Breast epithelium (tissue), 4 donors: ENCODE measurements around the gene ZNF354B. TPM values are rescaled to one million over a fixed set of nuclear protein-coding genes. Genes with fewer than 3 reads are reported as not detected.
"Not testable (repeated sequence)": the region's sequence is repeated elsewhere in the genome, so short reads cannot be mapped to it uniquely, and the experiment has no call there.

Experiments used
- DNase-seq, 2 donors: peaks; one replicate each; pipeline ENCODE4 v3.0.0-alpha.2; 2019; ENCODE audit warnings: low spot score in 2 of 2
- H3K27ac ChIP-seq, 2 donors: fragments of 200-600 bp; sonication (generic) in 1 of 2; one replicate each; pipeline ENCODE4 v1.5.1; 2016 to 2019; ENCODE audit warnings: mild to moderate bottlenecking in 1 of 2
- H3K27me3 ChIP-seq, 2 donors: fragments of 200-600 bp; sonication (generic) in 1 of 2; one replicate each; pipeline versions ENCODE4 v1.5.1 to v1.6.0; 2017 to 2019; ENCODE audit warnings: control low read depth in 1 of 2, mild to moderate bottlenecking in 1 of 2
- H3K36me3 ChIP-seq: fragments of 200-600 bp; one replicate; pipeline ENCODE4 v1.5.1; 2019
- H3K4me1 ChIP-seq, 2 donors: fragments of 200-600 bp; sonication (generic); one replicate each; pipeline ENCODE4 v1.5.1; 2016 to 2019; ENCODE audit warnings: control low read depth in 1 of 2
- H3K4me3 ChIP-seq, 3 donors: fragments of 200-600 bp; sonication (generic); 1 replicate in 2 of 3; 2 replicates in 1 of 3; pipeline ENCODE4 v1.5.1; 2016 to 2019; ENCODE audit warnings: mild to moderate bottlenecking in 3 of 3, moderate library complexity in 2 of 3
- H3K9me3 ChIP-seq, 2 donors: fragments of 200-600 bp; sonication (generic) in 1 of 2; one replicate each; pipeline ENCODE4 v1.5.1; 2016 to 2019; ENCODE audit warnings: control low read depth in 1 of 2
- POLR2A ChIP-seq: fragments of 450-650 bp; IDR thresholded peaks from one replicate; pipeline ENCODE4 v1.6.1; 2016; ENCODE audit warnings: antibody characterized with exemption, mild to moderate bottlenecking, moderate library complexity
- POLR2AphosphoS5 ChIP-seq, 3 donors: sonication (generic); formaldehyde crosslinking; IDR thresholded peaks; one replicate each; pipeline ENCODE4 v1.6.1; 2017; ENCODE audit warnings: antibody characterized with exemption in 3 of 3
- intact Hi-C: fragments of 100-400 bp; cut with DNase I; formaldehyde crosslinking; loops from one replicate; pipeline ENCODE4 v1.15.1; 2023; ENCODE audit warnings: low total_unique reads
- total RNA-seq, 3 donors: library from RNA; depleted of rRNA; stranded (reverse); fragments of >200 nt; gene quantifications; one replicate each; pipeline ENCODE4 v1.1.0, GENCODE V29; 2016
- TF ChIP-seq, protein P1 (sequence below), 3 donors: fragments of 450-650 bp; IDR thresholded peaks; one replicate each; pipeline ENCODE4 v1.5.1; 2016 to 2017; ENCODE audit warnings: antibody characterized with exemption in 3 of 3, mild to moderate bottlenecking in 3 of 3, moderate library complexity in 3 of 3

The ZNF354B gene
- total RNA-seq, 3 donors from 2014 or later: 15.7 to 40.7 (median 29.8) TPM

DNA sequence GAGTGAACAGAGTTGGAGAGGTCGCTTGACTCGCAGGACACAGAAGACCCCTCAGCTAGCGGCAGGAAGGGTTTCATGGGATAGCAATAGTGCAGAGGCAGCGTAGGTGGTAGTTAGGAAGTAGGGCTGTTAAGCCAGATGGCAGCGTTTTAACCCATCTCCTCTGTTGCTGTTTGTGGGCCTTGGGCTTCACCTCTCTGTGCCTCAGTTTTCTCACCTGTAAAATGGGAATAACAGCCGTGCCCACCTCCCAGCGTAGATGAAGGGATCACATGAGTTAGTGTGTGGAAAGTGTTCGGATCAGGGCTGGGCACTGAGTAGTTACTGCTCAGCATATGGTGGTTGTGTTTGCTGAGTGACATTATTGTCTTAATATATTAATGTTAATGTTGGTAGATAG lies 1.9 kb downstream of the ZNF354B start:
- Histone ChIP-seq H3K4me3 (peak overlapping the region in 1 of 3 donors; percentile 47), H3K27me3 (no peaks in the 10 kb centered on the region), H3K4me1 (peaks cover 0 to 3% of the 10 kb centered on the region in 2 donors), H3K27ac (no peak overlapping the region), H3K36me3 (no peaks in the 10 kb centered on the region), H3K9me3 (no peaks in the 10 kb centered on the region)
- no peak for TF ChIP-seq POLR2A
- TF ChIP-seq, protein P1, sequence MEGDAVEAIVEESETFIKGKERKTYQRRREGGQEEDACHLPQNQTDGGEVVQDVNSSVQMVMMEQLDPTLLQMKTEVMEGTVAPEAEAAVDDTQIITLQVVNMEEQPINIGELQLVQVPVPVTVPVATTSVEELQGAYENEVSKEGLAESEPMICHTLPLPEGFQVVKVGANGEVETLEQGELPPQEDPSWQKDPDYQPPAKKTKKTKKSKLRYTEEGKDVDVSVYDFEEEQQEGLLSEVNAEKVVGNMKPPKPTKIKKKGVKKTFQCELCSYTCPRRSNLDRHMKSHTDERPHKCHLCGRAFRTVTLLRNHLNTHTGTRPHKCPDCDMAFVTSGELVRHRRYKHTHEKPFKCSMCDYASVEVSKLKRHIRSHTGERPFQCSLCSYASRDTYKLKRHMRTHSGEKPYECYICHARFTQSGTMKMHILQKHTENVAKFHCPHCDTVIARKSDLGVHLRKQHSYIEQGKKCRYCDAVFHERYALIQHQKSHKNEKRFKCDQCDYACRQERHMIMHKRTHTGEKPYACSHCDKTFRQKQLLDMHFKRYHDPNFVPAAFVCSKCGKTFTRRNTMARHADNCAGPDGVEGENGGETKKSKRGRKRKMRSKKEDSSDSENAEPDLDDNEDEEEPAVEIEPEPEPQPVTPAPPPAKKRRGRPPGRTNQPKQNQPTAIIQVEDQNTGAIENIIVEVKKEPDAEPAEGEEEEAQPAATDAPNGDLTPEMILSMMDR (IDR thresholded peaks at IDR 0.05): no peak
- TF ChIP-seq POLR2AphosphoS5 (IDR thresholded peaks at IDR 0.05): no peak
- intact Hi-C loops: no loop called here
- DNase-seq: no peak

DNA sequence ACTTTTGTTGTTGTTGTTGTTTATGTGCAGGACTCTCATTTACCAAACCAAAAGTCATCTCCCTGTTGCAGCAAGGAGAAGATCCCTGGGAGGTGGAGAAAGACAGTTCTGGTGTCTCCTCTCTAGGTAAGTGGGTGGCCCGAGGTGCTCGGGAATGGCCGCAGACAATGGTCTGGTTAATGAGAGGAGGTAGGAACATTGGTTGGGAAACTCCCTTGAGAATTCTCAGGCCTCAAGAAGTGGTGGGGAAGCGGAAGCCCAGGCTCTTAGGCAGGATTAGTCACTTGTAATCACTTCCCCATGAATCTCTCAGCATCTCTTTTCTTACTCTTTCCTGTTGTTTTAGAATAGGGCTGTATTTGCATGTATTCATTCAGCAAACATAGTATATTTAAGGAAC lies 7.2 kb downstream of the ZNF354B start:
- Histone ChIP-seq H3K36me3 (peaks cover 19% of the 10 kb centered on the region), H3K27me3 (no peaks in the 10 kb centered on the region), H3K9me3 (peaks cover 4 to 19% of the 10 kb centered on the region in 2 donors), H3K27ac (no peak overlapping the region), H3K4me3 (no peak overlapping the region), H3K4me1 (no peaks in the 10 kb centered on the region)
- intact Hi-C loops: no loop called here
- no peak for DNase-seq
- TF ChIP-seq POLR2AphosphoS5 (IDR thresholded peaks at IDR 0.05) (no peak), POLR2A (no peak)
- TF ChIP-seq, protein P1 (IDR thresholded peaks at IDR 0.05): no peak

DNA sequence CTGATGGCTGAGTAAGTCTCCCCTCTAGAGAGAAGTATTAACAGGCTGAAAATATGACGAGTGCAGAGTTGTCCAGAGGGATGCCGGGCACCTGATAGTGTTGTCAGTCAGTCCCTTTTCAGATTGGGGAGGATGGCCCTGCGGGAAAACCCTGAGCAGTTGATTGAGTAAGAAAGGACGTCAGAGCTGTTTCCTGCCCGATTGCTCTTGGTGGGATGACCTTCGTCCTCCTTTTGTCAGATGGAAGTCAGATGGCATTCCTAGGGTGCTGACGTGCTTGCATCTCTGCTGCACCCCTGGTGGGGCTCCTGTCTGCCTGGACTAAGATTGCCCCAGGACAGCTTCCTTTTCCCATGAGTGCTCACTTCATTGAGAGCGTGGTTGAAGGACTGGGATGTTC lies 9.8 kb downstream of the ZNF354B start:
- intact Hi-C loops: no loop called here
- no peak for DNase-seq
- Histone ChIP-seq H3K27ac (no peak overlapping the region), H3K27me3 (no peaks in the 10 kb centered on the region), H3K9me3 (peaks cover 26 to 35% of the 10 kb centered on the region in 2 donors), H3K36me3 (peaks cover 25% of the 10 kb centered on the region), H3K4me3 (no peak overlapping the region), H3K4me1 (no peaks in the 10 kb centered on the region)
- TF ChIP-seq POLR2AphosphoS5 (IDR thresholded peaks at IDR 0.05) (no peak), POLR2A (no peak)
- TF ChIP-seq, protein P1 (IDR thresholded peaks at IDR 0.05): no peak

DNA sequence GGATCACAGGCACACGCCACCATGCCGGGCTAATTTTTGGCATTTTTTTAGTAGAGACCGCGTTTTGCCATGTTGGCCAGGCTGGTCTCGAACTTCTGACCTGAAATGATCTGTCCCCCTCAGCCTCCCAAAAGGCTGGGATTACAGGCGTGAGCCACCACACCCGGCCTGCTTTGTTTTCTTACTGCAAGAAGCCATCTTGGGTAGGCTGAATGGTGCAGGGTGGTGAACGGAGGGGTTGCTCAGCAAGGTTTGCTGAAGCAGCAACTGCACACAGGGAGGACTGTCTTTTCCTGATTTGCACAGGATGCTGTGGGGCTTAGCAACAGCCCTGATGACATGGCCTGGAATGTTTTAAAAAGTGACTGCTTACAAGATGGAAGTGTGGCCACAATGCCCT lies 10.7 kb downstream of the ZNF354B start:
- no peak overlapping the region for H3K27ac ChIP-seq
- TF ChIP-seq, protein P1 (IDR thresholded peaks at IDR 0.05): no peak
- TF ChIP-seq POLR2AphosphoS5 (IDR thresholded peaks at IDR 0.05) (no peak), POLR2A (no peak)
- intact Hi-C loops: no loop called here
- H3K9me3 ChIP-seq: peaks cover 35 to 43% of the 10 kb centered on the region in 2 donors
- H3K27me3 ChIP-seq: no peaks in the 10 kb centered on the region
- no peaks in the 10 kb centered on the region for H3K4me1 ChIP-seq
- peaks cover 25% of the 10 kb centered on the region for H3K36me3 ChIP-seq
- no peak overlapping the region for H3K4me3 ChIP-seq
- no peak for DNase-seq

DNA sequence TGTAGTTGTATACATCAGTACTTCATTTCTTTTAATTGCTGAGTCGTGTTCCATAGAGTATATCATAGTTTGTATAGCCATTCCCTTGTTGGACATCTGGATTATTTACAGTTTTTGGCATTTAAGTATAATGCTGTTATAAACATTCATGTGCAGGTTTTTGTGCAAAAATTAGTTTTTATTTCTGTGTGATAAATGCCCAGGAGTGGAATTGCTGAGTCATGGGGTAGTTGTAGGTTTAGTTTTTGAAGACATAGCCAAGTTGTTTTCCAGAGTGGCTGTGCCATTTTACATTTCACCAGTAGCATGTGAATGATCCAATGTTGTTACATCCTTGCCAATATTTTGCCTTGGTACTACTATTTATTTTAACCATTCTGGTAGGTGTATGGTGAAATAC lies 12.5 kb downstream of the ZNF354B start:
- TF ChIP-seq, protein P1 (IDR thresholded peaks at IDR 0.05): no peak
- TF ChIP-seq POLR2A (no peak), POLR2AphosphoS5 (IDR thresholded peaks at IDR 0.05) (no peak)
- DNase-seq: no peak
- H3K36me3 ChIP-seq: peaks cover 33% of the 10 kb centered on the region

DNA sequence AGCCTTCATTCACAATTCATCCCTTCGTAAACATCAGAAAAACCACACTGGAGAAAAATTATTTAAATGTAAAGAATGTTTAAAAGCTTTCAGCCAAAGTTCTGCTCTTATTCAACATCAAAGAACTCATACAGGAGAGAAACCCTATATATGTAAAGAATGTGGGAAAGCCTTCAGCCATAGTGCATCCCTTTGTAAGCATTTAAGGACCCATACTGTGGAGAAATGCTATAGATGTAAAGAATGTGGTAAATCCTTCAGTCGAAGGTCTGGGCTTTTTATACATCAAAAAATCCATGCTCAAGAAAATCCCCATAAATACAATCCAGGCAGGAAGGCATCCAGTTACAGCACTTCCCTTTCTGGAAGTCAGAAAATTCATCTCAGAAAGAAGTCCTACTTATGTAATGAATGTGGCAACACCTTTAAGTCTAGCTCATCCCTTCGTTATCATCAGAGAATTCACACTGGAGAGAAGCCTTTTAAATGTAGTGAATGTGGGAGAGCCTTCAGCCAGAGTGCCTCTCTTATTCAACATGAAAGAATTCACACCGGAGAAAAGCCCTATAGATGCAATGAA lies 23.5 kb downstream of the ZNF354B start:
- H3K4me1 ChIP-seq, H3K27me3 ChIP-seq, intact Hi-C loops, H3K27ac ChIP-seq, DNase-seq: not testable (repeated sequence)
- peaks cover 86 to 100% of the 10 kb centered on the region in 2 donors for H3K9me3 ChIP-seq
- H3K4me3 ChIP-seq: peak overlapping the region in 1 of 3 donors; percentile 16
- H3K36me3 ChIP-seq: peaks cover 20% of the 10 kb centered on the region

More for the DNA sequence above, 12.5 kb downstream of the ZNF354B start:
- no peaks in the 10 kb centered on the region for H3K4me1 ChIP-seq
- H3K9me3 ChIP-seq: peaks cover 54 to 61% of the 10 kb centered on the region in 2 donors
- H3K4me3 ChIP-seq: no peak overlapping the region
- no peaks in the 10 kb centered on the region for H3K27me3 ChIP-seq
- H3K27ac ChIP-seq: no peak overlapping the region
- intact Hi-C loops: no loop called here
